ENCODE data around the gene LANCL3.

DNA sequence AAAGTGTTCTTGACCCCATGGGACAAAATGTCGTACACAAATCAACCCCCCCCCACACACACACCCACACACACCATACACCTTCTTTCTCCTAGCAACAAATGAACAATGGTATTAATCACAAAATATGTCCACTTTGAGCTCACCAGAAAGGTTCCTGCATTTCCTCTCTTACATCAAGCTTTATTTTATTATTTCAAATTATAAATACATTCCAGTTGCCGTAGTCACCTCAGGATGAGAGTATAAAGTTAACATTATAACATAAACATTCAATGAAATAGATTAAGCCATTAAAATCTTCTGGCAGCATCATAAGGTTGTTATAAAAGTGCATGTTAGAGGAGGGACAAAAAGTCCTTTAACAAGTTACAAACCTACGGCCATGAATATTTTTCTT is 121.5 kb downstream of the LANCL3 start:
- no peak for TF ChIP-seq POLR2A (IDR thresholded peaks at IDR 0.05)
- TF ChIP-seq, protein P1, sequence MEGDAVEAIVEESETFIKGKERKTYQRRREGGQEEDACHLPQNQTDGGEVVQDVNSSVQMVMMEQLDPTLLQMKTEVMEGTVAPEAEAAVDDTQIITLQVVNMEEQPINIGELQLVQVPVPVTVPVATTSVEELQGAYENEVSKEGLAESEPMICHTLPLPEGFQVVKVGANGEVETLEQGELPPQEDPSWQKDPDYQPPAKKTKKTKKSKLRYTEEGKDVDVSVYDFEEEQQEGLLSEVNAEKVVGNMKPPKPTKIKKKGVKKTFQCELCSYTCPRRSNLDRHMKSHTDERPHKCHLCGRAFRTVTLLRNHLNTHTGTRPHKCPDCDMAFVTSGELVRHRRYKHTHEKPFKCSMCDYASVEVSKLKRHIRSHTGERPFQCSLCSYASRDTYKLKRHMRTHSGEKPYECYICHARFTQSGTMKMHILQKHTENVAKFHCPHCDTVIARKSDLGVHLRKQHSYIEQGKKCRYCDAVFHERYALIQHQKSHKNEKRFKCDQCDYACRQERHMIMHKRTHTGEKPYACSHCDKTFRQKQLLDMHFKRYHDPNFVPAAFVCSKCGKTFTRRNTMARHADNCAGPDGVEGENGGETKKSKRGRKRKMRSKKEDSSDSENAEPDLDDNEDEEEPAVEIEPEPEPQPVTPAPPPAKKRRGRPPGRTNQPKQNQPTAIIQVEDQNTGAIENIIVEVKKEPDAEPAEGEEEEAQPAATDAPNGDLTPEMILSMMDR (IDR thresholded peaks at IDR 0.05), result no peak
